ENCODE data around the gene ST6GALNAC5.

GRCh38 chr1:76864383-76864782, 2.9 kb upstream of the ST6GALNAC5 start:
- no peak for TF ChIP-seq CTCF (conservative IDR thresholded peaks at IDR 0.05; ENCODE audit: low read depth in 2 of 2)
- TF ChIP-seq POLR2AphosphoS5 (IDR thresholded peaks at IDR 0.05; ENCODE audit: low read depth): no peak
- no peak for TF ChIP-seq CREB1 (CRISPR knock-in tag; IDR thresholded peaks at IDR 0.05; ENCODE audit: low read depth)
